GM19468 (cell line): ENCODE measurements around the gene GLRA3.
"Not testable (repeated sequence)": the region's sequence is repeated elsewhere in the genome, so short reads cannot be mapped to it uniquely, and the experiment has no call there.

Experiments used
- ATAC-seq: cut with Tn5 transposase; IDR thresholded peaks from one replicate; pipeline ENCODE4 v1.9.1; 2021; ENCODE audit warnings: mild to moderate bottlenecking, moderate library complexity, moderate number of reproducible peaks; ENCODE audit not compliant: unreplicated experiment; ENCODE audit errors: extremely low read depth

The GLRA3 gene

DNA sequence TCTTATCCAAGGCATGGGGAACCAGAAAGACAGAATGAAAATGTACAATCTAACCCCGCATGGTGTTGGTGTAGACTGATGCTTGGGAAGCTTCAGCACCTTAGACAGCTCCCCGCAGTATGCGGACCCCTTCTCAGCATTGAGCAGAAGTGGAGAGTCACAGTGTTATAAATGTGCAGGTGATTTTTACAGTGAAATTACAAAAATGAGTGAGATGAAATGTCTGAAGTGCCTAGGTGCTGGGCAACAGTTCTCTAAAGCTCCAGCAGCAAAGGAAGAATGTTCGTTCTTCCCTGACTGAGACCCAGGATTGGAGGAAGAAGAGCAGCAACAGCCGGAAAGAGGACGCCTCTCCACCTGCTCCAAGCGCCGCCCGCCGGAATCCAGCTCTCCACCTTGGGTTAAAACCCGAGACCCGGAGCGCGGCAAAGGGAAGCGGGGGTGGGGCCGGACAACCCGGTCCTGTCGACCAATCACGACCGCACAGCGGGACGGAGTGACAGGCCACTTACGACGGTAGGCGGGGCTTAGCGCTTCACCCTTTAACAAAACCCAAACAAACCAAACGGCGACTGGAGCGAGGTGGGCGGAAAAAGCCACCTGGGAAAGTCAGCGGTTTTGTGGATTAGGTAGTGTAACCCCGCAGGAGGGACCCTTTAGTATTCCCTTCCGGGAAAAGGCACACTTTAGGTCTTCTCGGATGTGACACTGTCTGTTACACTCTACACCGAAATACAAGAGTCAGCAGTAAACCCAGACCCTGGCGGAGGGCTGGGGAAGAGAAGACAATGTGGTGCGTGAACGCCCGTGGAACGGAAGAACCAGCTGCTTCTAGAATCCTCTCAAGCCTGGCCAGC lies at the start of gene GLRA3:
Gene GLRA3 (minus strand): TSS at position 403 of the 857 bp plus-strand sequence. CDS start 436 bp downstream, outside the sequence.
- no peak for ATAC-seq

DNA sequence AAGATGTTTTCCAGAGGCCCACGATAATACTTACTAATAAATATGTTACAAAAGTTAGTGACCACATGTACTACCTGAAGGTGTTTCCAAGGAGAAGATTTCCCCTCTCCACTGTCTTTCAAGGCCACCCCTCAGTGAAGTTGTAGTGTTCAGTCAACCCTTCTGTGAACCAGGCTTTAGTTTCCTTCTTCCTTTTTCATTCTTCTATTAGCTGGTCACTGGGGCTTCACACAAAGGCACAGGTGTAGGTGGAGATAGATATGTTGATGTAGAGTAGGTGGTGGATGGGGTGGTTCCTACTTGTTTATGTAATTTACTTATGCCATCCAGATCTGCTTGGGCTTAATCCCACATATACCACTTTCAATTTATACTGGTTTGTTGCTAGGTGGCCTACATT lies 45.9 kb upstream of the GLRA3 start:
- no peak for ATAC-seq

DNA sequence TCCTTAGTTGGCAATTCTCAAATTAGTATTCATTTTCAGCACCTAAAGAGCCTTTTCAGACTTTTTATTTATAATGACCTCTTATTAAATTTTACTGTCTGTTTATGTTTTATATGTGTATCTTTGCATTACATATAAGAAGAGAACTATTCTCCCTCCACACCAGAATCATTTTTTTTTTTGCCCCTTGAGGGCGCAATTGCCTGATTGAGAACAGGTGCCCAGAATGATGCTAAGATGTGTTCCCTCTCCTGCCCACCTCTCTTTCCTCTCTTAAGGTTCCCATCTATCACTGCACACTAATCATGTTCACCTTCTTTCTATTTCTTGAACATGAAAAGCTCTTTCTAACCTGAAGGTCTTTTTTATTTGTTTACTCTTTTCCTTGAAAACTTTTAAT lies 44.9 kb upstream of the GLRA3 start:
- ATAC-seq = no peak

DNA sequence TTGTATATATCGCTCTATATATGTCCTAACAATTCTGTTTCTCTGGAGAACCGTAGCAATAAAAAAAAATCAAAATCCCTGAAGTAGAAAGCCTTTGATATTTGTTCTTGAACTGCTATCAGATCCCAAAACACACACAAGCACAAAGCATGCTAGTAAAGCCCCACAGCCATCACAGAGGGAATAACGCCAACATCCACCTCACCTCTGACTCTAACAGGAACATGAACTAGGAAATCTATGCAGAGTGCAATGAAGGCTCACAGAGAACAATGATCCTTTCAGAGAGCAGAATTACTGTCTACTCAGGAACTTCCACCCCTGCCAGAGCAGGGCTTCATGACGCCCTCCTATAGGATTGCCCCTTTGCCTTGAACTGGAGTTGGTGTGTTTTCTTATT lies 44.1 kb upstream of the GLRA3 start:
- not testable (repeated sequence) for ATAC-seq

DNA sequence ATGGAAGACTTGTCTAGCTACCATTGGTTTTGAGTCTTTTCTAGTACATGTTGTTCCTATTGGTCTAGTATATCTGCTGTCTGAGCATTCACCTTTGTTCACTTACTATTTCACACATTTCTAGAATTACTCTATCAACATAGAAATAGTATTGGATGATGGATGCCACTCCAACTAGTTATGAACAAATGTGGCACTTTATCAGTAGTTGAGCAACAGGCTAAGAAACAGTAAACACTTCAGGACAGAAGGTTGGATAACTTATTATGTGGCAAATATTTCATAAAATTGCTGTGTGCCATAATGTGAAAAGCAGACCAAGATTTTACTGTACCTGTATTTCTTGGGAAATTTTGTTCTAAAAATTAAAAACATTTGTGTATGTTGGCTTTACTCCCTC lies 42.4 kb upstream of the GLRA3 start:
- ATAC-seq = no peak

DNA sequence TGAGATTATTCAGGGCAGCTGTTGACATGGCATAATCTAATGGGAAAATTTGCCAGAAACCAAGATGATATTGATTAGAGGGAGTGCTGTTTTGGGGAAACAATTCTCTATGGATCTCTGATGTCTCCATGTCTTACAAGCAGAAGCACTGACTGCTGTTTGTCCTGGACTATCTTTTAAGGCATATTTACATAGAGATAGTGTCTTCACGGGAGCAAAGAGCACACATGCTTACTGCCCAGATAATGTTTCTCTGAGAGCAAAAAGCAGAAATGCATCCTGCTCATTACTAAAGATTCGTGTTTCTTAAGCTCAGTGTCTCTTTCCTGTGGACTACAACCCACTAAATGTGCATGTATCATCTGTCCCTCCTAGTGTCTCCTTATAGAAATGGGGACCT lies 41.3 kb upstream of the GLRA3 start:
- ATAC-seq = no peak

DNA sequence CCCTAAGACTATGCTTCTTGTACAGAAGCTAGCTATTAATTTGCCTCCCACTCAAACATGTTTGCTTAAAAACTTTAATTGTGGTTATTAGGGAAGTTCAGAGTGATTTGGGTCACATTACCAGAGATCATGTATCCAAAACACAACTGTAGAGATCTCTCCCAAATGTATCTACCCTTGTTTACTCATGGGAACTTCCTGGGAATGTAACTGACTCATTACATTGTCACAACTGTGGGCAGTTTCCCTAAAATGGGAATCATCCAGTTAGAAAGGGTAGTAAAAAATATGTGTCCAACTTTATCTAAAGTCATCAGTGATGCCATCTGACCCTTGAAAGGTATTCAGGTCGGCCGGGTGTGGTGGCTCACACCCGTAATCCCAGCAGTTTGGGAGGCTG lies 40.3 kb upstream of the GLRA3 start:
- ATAC-seq = no peak

DNA sequence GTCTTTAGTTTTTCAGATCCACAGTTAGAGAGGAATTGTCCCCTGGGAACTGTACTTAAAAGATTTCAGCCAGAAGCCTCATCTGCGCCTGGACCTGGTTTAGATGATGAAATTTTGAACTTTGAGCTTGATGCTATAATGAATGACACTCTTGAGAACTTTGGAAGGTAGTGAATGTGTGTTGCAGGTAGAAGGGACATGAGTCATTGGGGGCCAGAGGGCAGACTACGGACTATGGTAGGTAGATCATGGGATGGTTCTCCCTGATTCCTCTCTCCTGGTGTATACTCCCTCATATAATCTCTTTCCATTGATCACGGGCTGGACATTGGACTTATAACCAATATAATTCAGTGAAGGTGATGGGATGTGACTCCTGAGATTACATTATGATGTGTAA lies 38.9 kb upstream of the GLRA3 start:
- ATAC-seq = no peak

DNA sequence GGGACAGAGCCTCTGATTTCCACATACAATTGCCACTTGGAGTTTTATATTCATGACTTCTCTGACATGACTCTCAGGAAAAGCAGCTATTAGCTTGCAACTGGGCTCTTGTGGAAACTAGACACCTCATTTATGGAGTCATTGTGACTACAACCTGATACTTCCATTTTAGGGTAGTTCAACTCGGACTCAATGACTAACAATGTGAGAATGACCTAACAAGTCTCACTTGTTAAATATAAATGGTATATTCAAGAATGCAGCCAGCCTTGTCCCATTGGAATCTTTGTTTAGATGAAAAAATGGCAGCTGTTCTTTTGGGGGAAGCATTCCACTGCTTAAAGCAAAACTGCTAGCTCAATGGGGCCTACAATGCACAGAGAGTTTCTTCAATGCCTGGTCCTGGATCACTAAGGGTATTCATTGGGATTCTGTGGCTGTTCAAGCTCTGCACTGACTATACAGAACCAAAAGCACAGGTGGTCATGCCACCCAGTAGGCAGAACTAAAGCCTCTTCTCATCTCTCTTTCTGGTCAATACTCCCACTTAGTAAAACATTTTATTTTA lies 36.5 kb upstream of the GLRA3 start:
- ATAC-seq = no peak

DNA sequence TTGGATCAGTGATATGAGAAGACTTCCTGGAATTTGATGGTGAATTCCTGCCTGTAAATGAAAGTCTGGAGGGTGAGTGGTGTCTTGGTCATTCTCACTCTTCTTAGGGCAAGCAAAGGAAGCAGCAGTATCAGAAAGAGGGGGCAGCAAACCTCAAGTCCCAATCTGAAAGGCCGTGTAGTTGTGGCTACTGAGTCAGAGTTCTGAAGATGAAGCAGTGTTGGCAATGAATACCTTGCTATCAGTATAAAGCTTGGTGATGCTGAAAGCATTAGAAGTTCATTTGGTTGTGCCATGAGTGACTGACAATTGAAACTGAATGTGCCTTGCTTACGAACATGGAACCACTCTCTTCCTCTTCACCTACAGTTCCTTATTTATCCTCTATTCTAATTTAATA lies 35.0 kb upstream of the GLRA3 start:
- ATAC-seq = no peak

DNA sequence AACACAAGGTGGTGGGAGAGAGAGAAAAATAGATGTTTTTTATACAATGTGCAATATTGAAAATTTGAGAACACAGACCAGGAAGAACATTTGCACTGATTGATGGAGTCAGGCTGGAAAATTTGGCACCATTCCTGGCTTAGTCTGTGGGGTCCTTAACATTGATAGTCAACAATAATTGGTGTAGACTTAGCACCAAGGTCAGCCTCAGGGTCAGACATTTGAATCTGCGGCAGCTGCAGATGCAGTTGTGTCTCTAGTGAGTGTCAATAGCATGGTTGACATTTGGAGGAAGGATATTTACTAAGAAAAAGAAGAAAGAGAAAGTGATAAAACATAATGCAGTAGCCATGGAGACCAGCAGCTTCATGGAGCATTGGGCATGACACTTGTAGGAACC lies 31.5 kb upstream of the GLRA3 start:
- no peak for ATAC-seq

DNA sequence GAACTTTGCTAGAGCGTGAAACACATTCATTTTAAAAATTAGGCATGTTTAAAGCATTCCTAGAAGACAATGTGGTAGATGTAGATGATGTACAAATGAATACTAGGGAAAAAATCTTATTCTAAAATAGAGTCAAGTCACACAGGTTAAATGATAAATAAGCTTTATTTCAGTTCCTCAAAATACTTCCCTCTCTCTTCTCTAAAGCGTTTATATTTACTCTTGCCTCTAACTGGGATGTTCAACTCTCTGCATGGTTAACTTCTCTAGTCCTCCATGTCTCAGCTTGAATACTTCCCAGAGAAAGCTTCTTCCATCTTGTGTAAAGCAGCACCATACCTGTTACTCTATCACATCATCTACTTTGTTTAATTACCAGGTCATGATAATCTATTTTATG lies 30.9 kb upstream of the GLRA3 start:
- no peak for ATAC-seq

DNA sequence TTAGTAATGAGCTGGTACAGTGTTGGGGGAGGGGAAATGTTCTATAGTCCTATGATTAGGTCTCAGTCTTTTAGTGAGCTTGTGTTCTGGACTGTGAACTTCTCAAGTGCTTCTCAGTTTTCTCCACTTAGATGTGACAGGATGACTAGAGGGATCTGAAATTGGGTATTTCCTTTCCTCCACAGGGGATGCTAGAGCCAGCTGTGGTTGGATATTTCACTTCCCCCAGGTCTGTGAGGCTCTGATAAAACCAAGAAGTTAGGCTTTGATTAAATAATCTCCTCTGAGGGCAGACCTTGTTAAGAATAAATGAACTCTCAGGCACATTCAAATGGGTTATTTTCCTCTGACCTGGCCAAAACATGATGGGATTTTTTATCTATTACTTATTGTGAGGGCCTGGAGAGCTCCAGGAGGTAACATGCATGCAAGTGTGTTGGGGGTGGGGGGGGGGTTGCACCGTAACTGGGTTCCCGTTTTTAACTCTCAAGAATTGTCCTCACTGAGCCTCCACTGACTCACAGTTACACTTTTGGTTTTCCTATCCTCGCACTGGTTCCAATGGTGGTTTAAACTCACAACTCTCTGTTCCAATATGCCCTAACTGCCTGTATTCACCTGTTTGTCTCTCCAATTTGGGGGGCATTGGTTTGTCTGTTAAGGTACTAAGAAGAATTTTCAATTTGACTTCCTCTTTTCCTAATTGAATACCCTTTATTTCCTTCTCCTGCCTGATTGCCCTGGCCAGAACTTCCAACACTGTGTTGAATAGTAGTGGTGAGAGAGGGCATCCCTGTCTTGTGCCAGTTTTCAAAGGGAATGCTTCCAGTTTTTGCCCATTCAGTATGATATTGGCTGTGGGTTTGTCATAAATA lies 28.1 kb upstream of the GLRA3 start:
- no peak for ATAC-seq

DNA sequence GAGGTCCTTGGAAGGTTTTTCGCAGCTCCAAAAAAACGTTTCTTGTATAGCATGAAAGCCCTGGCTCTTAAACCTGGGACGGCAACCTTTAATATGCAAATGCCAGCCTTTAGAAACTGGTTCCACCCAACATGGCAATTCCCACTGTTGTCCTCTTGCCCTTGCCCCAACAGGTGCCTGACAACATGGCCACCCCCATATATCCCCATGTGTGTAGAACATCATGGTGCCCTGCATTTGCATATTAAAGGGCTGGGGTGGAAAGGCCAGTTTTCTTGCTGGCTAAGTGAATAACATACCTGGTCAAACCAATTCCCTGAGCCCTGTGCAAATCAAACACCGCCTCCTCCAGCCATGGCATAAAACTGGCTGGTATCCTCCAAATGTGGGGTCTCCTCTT lies 26.0 kb upstream of the GLRA3 start:
- no peak for ATAC-seq

DNA sequence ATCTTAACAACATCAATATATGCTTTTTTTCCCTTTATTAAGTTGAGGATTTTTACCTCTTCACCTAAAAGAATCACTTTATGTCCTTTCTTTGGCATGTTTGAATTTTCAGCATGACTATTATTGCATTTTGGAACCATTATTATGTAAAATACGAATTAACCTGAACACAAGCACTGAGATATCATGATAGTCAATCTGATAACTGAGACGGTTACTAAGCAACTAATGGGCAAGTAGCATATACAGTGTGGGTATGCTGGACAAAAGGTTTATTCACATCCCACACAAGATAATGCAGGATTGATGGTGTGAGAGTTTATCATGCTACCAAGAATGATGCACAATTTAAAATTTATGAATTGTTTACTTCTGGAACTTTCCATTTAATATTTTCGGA lies 24.6 kb upstream of the GLRA3 start:
- no peak for ATAC-seq

DNA sequence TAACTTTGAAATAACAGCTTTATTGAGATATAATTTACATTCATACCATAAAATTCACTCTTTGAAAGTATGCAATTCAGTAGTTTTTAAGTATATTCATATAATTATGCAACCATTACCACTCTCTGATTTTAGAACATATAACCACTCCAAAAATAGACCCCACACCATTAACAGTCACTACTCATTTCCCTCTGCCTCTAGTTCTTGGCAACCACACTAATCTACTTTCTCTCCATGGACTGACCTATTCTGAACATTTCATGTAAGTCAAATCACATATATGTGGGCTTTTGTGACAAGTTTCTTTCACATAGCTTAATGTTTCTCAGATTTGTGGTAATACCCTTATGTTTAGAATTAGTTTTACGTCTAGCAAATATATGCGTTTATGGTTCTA lies 19.5 kb upstream of the GLRA3 start:
- no peak for ATAC-seq

DNA sequence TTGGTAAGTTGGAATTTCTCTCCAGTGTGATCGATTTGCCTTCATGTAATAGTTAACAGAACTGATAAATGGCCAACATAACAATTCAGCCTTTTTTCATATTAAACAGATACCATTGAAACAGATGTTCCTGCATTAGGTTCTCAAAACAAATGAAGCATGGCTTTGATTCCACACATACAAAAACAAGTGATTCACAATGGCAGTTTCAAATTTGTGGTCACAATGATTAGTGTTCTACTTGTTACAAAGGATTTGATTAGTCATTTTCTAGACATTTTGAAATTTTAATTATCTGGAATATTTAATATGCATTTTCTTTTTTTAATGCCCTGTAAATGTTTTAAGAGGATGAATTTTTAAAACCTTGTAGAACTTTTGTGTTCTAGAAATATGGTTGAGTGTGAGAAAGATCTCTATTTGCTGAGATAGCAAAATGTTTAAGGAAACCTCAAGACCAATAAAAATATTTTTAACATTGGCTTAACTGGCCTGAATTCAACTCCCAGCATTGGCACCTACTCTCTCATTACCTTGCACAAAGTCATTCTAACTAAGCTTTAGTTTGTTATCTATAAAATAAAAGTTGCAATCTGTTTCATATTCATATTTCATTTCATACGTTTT lies 18.9 kb upstream of the GLRA3 start:
- no peak for ATAC-seq

DNA sequence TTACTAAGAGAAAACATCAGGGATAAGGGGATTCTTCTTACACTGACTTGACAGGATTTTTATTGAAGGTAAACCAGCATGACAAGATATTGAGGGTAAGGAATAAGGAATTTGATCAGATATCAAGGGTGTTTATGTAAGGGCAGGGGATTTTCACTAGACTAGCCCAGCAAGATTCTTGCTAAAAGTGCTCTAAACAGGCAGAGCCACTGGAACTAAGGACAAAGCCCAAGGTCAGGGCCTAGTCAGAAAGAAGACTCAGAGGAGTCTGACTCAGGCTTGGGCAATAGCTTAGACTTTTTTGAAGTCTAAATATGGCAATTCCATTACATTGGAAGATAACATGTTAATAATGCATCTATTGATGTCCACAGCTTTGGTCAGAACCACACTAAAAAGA lies 6.5 kb upstream of the GLRA3 start:
- no peak for ATAC-seq

DNA sequence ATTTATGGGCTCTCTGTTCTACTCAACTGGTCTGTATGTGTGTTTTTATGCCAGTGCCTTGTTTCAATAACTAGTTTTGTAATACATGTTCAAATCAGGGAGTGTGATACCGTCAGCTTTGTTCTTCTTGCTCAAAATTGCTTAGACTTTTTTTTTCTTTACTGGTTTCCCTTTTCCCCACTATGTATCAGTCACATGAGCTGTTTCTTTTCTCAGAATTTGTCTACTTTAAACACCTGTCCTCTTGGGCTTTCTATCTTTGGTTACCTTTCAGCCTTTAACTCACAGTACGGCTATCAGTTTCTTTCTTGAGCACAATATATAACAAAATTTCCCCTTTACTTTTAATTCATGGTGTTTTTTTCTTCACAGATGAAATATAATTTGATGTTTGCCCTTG lies 5.4 kb upstream of the GLRA3 start:
- ATAC-seq = no peak

DNA sequence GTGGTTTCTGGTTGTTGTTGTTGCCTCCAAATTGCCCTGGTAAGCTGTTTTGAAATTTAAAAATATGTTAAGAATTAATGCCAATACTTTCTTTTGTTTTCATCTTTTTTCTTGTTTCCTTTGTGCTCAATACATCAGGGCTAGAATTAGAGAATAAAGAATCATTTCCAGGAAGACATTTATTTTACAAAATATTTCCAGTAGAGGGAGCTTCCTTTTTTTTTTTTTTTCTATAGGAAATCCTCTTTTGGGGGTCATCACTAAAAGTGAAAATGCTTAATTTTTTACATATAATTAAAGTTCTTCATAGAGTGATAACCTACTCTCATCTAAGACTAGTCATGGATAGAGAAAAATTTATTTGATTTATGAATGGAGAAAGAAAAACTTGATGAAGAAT lies 2.4 kb downstream of the GLRA3 start:
- no peak for ATAC-seq

DNA sequence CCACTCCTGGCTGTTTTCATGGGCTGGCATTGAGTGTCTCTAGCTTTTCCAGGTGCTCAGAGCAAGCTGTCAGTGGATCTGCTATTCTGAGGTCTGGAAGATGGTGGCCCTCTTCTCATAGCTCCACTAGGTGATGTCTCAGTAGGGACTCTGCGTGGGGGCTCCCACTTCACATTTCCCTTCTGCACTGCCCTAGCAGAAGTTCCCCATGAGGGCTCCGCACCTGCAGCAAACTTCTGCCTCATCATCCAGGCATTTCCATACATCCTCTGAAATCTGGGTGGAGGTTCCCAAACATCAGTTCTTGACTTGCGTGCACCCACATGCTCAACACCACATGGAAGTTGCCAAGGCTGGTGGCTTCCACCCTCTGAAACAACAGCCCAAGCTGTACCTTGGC lies 13.8 kb downstream of the GLRA3 start:
- ATAC-seq = no peak
